Stimulated activated CD8-positive, alpha-beta memory T cell treated with anti-CD3 and anti-CD28 coated beads, Interleukin-15, amount 100 ng/mL, for 4 hours (primary cell): Measurements from ENCODE around the gene GRB2.
"Not testable (repeated sequence)": the region's sequence is repeated elsewhere in the genome, so short reads cannot be mapped to it uniquely, and the experiment has no call there.

Source experiments
- DNase-seq, 2 donors: peaks; one replicate each; pipeline ENCODE4 v3.0.0-alpha.2; 2020; ENCODE audit warnings: low read depth in 2 of 2

The GRB2 gene

GRCh38 chr17:75387771-75388170 is 17.7 kb downstream of the GRB2 start:
- DNase-seq = no peak

- no peak for DNase-seq
Observed at GRCh38 chr17:75386430-75386829, 19.0 kb downstream of the GRB2 start.

- no peak for DNase-seq
Observed at GRCh38 chr17:75384751-75385150, 20.7 kb downstream of the GRB2 start.

- DNase-seq = no peak
Observed at GRCh38 chr17:75383842-75384195, 21.7 kb downstream of the GRB2 start.

- DNase-seq = no peak
Observed at GRCh38 chr17:75380750-75381149, 24.7 kb downstream of the GRB2 start.

- no peak for DNase-seq
Observed at GRCh38 chr17:75380315-75380714, 25.2 kb downstream of the GRB2 start.

- DNase-seq = not testable (repeated sequence)
Observed at GRCh38 chr17:75379426-75379825, 26.1 kb downstream of the GRB2 start.

- no peak for DNase-seq
Observed at GRCh38 chr17:75373280-75373679, 32.2 kb downstream of the GRB2 start.

- DNase-seq = no peak
Observed at GRCh38 chr17:75371981-75372380, 33.5 kb downstream of the GRB2 start.

- DNase-seq = no peak
Observed at GRCh38 chr17:75371339-75371738, 34.1 kb downstream of the GRB2 start.

GRCh38 chr17:75370286-75370915 is 35.1 kb downstream of the GRB2 start:
- DNase-seq = no peak

- not testable (repeated sequence) for DNase-seq
Observed at GRCh38 chr17:75367838-75368789, 37.4 kb downstream of the GRB2 start.

GRCh38 chr17:75367312-75367711 is 38.2 kb downstream of the GRB2 start:
- no peak for DNase-seq

GRCh38 chr17:75366432-75366831 is 39.0 kb downstream of the GRB2 start:
- no peak for DNase-seq

- DNase-seq = no peak
Observed at GRCh38 chr17:75365931-75366275, 39.6 kb downstream of the GRB2 start.

- no peak for DNase-seq
Observed at GRCh38 chr17:75365009-75365930, 40.2 kb downstream of the GRB2 start.

- no peak for DNase-seq
Observed at GRCh38 chr17:75364078-75364477, 41.4 kb downstream of the GRB2 start.

GRCh38 chr17:75361996-75362395 is 43.5 kb downstream of the GRB2 start:
- DNase-seq = no peak

GRCh38 chr17:75361344-75361743 is 44.1 kb downstream of the GRB2 start:
- no peak for DNase-seq

- DNase-seq = no peak
Observed at GRCh38 chr17:75356260-75356937, 49.1 kb downstream of the GRB2 start.

- DNase-seq = no peak
Observed at GRCh38 chr17:75353176-75353575, 52.3 kb downstream of the GRB2 start.
